Peyer's patch (tissue), 4 donors: Measurements from ENCODE around the gene TMEM31.

Source experiments
- CTCF ChIP-seq, 6 experiments: fragments of 450-650 bp in 4 of 6; fragments of 200-600 bp in 2 of 6; sonication (generic) in 1 of 6; IDR thresholded peaks; one replicate each; pipeline ENCODE4 v1.5.1; 2017 to 2019; ENCODE audit warnings: antibody characterized with exemption in 6 of 6, mild to moderate bottlenecking in 3 of 6, moderate library complexity in 1 of 6
- POLR2A ChIP-seq, 2 donors: fragments of 450-650 bp; IDR thresholded peaks; one replicate each; pipeline ENCODE4 v1.5.1; 2017; ENCODE audit warnings: antibody characterized with exemption in 2 of 2, mild to moderate bottlenecking in 2 of 2, moderate library complexity in 2 of 2

GRCh38 chrX:103716962-103717361 lies 6.3 kb downstream of the TMEM31 start:
- no peak for TF ChIP-seq CTCF (IDR thresholded peaks at IDR 0.05)
- TF ChIP-seq POLR2A (IDR thresholded peaks at IDR 0.05): peak in 1 of 2 donors; percentile 28
